DOHH2 (cell line): Measurements from ENCODE around the gene LSM5.

ENCODE experiments used
- CTCF ChIP-seq: fragments of 200-600 bp; sonication (generic); IDR thresholded peaks from one replicate; pipeline ENCODE4 v1.5.1; 2014; ENCODE audit warnings: antibody characterized with exemption, mild to moderate bottlenecking, low read depth, low read length; ENCODE audit not compliant: poor library complexity, severe bottlenecking
- EZH2phosphoT487 ChIP-seq: fragments of 200-600 bp; sonication (generic); IDR thresholded peaks from 2 replicates; pipeline ENCODE4 v1.6.1; 2017; ENCODE audit warnings: borderline replicate concordance, mild to moderate bottlenecking, antibody characterized with exemption, low read length, moderate library complexity, mixed read lengths

- no peak for TF ChIP-seq CTCF
- no peak for TF ChIP-seq EZH2phosphoT487
These were observed 5.3 kb upstream of the LSM5 start, which contains the start of gene AVL9 for GRCh38 chr7:32495298-32496051.
